Measurements from ENCODE around the gene FERMT3. TPM values are rescaled to one million over a fixed set of nuclear protein-coding genes. Genes with fewer than 3 reads are reported as not detected.
A peak's percentile ranks its signal among the peaks of the same experiment; 100 is the strongest.

Gene FERMT3
- total and polyA plus RNA-seq, 2 of the 13 experiments (the other 11 are each of a cell fraction or from before 2014, with no cell fraction given): 0.29 TPM; not detected in 1

- TF ChIP-seq ZFP36L1 (CRISPR knock-in tag; IDR thresholded peaks at IDR 0.05): no peak
- TF ChIP-seq MLX (CRISPR knock-in tag; IDR thresholded peaks at IDR 0.05): peak; percentile 26; the same call in 1 of the 2 replicates
- TF ChIP-seq ZNF3 (CRISPR knock-in tag; IDR thresholded peaks at IDR 0.05): 0 out of 2 replicates have a peak, but pooled peaks have one; percentile 9
- TF ChIP-seq ZNF691 (CRISPR knock-in tag; IDR thresholded peaks at IDR 0.05; ENCODE audit: borderline replicate concordance, low read depth): no peak; the same call in 1 of the 2 replicates
- no peak for TF ChIP-seq PAF1 (CRISPR knock-in tag; IDR thresholded peaks at IDR 0.05)
- TF ChIP-seq TRAFD1 (CRISPR knock-in tag; IDR thresholded peaks at IDR 0.05; ENCODE audit: borderline replicate concordance): no peak; the same call in 1 of the 2 replicates
- no peak for TF ChIP-seq RCOR2 (CRISPR knock-in tag; IDR thresholded peaks at IDR 0.05)
- peak; percentile 92 for TF ChIP-seq KLF12 (CRISPR knock-in tag; IDR thresholded peaks at IDR 0.05; ENCODE audit: borderline replicate concordance)
- TF ChIP-seq RNF2 (conservative IDR thresholded peaks at IDR 0.05; ENCODE audit: low read depth): no peak
- no peak for TF ChIP-seq IKZF4 (CRISPR knock-in tag; IDR thresholded peaks at IDR 0.05; ENCODE audit: borderline replicate concordance, low read depth, not compliant biosample characterization)
- peak; percentile 75 for TF ChIP-seq GATAD2A (CRISPR knock-in tag; IDR thresholded peaks at IDR 0.05)
- TF ChIP-seq SRSF9 (IDR thresholded peaks at IDR 0.05; ENCODE audit: borderline replicate concordance, insufficient read depth, low read depth, low read length, poor library complexity, severe bottlenecking): no peak
- TF ChIP-seq ZFY (CRISPR knock-in tag; IDR thresholded peaks at IDR 0.05): peak; percentile 90
- no peak for TF ChIP-seq ZKSCAN1 (IDR thresholded peaks at IDR 0.05; ENCODE audit: low read length)
- peak; percentile 19; the same call in 1 of the 2 replicates for TF ChIP-seq ZNF572 (CRISPR knock-in tag; IDR thresholded peaks at IDR 0.05)
- TF ChIP-seq, protein P1, sequence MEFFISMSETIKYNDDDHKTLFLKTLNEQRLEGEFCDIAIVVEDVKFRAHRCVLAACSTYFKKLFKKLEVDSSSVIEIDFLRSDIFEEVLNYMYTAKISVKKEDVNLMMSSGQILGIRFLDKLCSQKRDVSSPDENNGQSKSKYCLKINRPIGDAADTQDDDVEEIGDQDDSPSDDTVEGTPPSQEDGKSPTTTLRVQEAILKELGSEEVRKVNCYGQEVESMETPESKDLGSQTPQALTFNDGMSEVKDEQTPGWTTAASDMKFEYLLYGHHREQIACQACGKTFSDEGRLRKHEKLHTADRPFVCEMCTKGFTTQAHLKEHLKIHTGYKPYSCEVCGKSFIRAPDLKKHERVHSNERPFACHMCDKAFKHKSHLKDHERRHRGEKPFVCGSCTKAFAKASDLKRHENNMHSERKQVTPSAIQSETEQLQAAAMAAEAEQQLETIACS (CRISPR knock-in tag; IDR thresholded peaks at IDR 0.05): peak; percentile 71; the same call in 1 of the 2 replicates
- peak; percentile 54; the same call in 1 of the 2 replicates for TF ChIP-seq ZNF30 (CRISPR knock-in tag; IDR thresholded peaks at IDR 0.05)
- TF ChIP-seq MEIS1 (CRISPR knock-in tag; IDR thresholded peaks at IDR 0.05; ENCODE audit: borderline replicate concordance): no peak
- TF ChIP-seq REPIN1 (CRISPR knock-in tag; IDR thresholded peaks at IDR 0.05; ENCODE audit: borderline replicate concordance, low read depth): peak; percentile 31; the same call in 1 of the 2 replicates
- TF ChIP-seq BORCS8-MEF2B (CRISPR knock-in tag; IDR thresholded peaks at IDR 0.05): no peak; the same call in 1 of the 2 replicates
- TF ChIP-seq ZNF503 (CRISPR knock-in tag; IDR thresholded peaks at IDR 0.05): no peak
- no peak for TF ChIP-seq MBNL3 (CRISPR knock-in tag; conservative IDR thresholded peaks at IDR 0.05)
- no peak for TF ChIP-seq U2AF2 (IDR thresholded peaks at IDR 0.05; ENCODE audit: low read depth, low read length)
- TF ChIP-seq ZNF781 (CRISPR knock-in tag; IDR thresholded peaks at IDR 0.05; ENCODE audit: borderline replicate concordance, not compliant biosample characterization): no peak
Observed at GRCh38 chr11:64269540-64270220, 63.2 kb downstream of the FERMT3 start (continued).
